GM23248 (cell line): ENCODE results near the gene GK2.

Source experiments
- EZH2 ChIP-seq: fragments of 200-600 bp; sonication (generic); IDR thresholded peaks from 2 replicates; pipeline ENCODE4 v1.6.1; 2018; ENCODE audit warnings: antibody characterized with exemption, mild to moderate bottlenecking; ENCODE audit not compliant: insufficient read depth, poor library complexity, severe bottlenecking
- EZH2phosphoT487 ChIP-seq: fragments of 200-600 bp; sonication (generic); IDR thresholded peaks from 2 replicates; pipeline ENCODE4 v1.6.1; 2018; ENCODE audit warnings: antibody characterized with exemption, moderate library complexity, mild to moderate bottlenecking, low read depth; ENCODE audit not compliant: insufficient read depth

GRCh38 chr4:79366422-79366821 is 41.6 kb downstream of the GK2 start:
- TF ChIP-seq EZH2 (no peak), EZH2phosphoT487 (no peak)
